Activated naive CD4-positive, alpha-beta T cell treated with anti-CD3 and anti-CD28 coated beads for 36 hours (primary cell): Measurements from ENCODE around the gene SCFD2. TPM values are rescaled to one million over a fixed set of nuclear protein-coding genes. Genes with fewer than 3 reads are reported as not detected.

ENCODE experiments used
- CTCF ChIA-PET: fragments of 350-600 bp; sonication (Branson Sonifier 250); formaldehyde crosslinking; loops from one replicate; lab custom pipeline; 2021; ENCODE audit warnings: antibody characterized with exemption; lab: Charles Lee
- DNase-seq: peaks from one replicate; pipeline ENCODE4 v3.0.0-alpha.2; 2020
- H3K27ac Mint-ChIP-seq: one replicate; pipeline ENCODE4 v1.8.0; 2021; ENCODE audit warnings: mild to moderate bottlenecking, mixed read lengths
- H3K27me3 Mint-ChIP-seq: one replicate; pipeline ENCODE4 v1.8.0; 2021; ENCODE audit warnings: low read depth, mixed read lengths
- H3K36me3 Mint-ChIP-seq: one replicate; pipeline ENCODE4 v1.8.0; 2021; ENCODE audit warnings: low read depth, mixed read lengths
- H3K4me1 Mint-ChIP-seq: one replicate; pipeline ENCODE4 v1.8.0; 2021; ENCODE audit warnings: low read depth, mixed read lengths
- H3K4me3 Mint-ChIP-seq: one replicate; pipeline ENCODE4 v1.8.0; 2021; ENCODE audit warnings: mild to moderate bottlenecking, moderate library complexity, mixed read lengths
- H3K9me3 Mint-ChIP-seq: one replicate; pipeline ENCODE4 v1.8.0; 2021; ENCODE audit warnings: mixed read lengths
- intact Hi-C: fragments of 100-400 bp; cut with micrococcal nuclease; formaldehyde crosslinking; loops from one replicate; pipeline ENCODE4 v1.15.1; 2023
- total RNA-seq, 2 experiments: library from RNA; stranded (reverse); gene quantifications; one replicate each; pipeline ENCODE4 v1.2.3, GENCODE V29; 2021

The SCFD2 gene
- total RNA-seq, 2 experiments from 2014 or later, result 14.3 to 15.1 TPM

DNA sequence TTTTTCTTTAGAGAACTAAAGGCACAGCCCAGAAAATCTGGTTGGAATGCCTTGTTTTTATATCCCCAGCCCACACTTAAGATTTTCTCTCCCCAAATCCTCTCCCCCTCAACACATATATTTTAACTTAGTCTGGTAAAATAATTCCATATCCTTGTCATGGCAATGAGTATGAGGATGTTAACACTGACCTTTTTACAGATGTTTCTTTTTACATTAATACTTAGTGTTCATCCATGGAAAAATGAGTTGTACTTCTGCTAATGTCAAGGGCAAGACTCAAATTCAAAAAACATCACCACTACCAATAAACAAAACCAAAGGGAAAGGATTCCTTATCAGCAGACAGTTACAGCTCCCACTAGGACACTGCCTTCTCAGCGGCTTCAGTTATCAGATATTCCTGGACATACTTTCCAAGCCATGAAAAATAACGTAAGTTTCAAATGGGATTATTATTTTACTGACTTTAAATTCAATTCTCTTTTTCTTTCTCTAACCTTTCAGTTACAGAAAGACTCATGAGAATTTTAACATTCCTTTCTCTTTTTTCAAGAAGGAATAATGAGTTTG is 420.4 kb downstream of the SCFD2 start:
- H3K27me3 Mint-ChIP-seq, result no peaks in the 10 kb centered on the region
- no peaks in the 10 kb centered on the region for H3K9me3 Mint-ChIP-seq
- no peak for DNase-seq
- peaks cover 7% of the 10 kb centered on the region for H3K36me3 Mint-ChIP-seq
- no peak overlapping the region for H3K27ac Mint-ChIP-seq
- intact Hi-C loops, result no loop called here
- no peak overlapping the region for H3K4me3 Mint-ChIP-seq
- CTCF ChIA-PET, result no interaction called here
- H3K4me1 Mint-ChIP-seq, result no peaks in the 10 kb centered on the region

DNA sequence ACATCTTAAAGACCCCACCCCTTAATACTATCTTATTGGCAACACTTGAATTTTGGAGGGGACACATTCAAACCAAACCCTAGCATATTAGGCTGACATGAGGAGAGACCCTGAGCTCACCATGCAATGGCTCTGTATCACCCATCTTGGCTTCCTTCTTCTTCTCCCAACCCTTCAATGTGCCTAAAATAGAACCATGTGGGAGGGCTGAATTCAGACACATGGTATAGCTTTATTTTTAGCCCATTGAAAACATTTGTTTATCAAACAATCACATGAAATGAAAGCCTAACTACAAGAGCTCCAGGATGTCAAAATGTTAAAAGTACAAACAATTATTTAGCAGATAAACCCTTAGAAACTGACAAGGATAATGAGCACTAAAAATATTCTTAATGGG is 422.2 kb downstream of the SCFD2 start:
- no peaks in the 10 kb centered on the region for H3K9me3 Mint-ChIP-seq
- H3K36me3 Mint-ChIP-seq, result peaks cover 2% of the 10 kb centered on the region
- no peak overlapping the region for H3K4me3 Mint-ChIP-seq
- CTCF ChIA-PET, result interaction anchor here (1.2 kb wide), 1 partner anchor 32 kb away, joined by 3 read pairs; no protein-coding TSS in a partner anchor
- intact Hi-C loops, result no loop called here
- no peak for DNase-seq
- no peak overlapping the region for H3K27ac Mint-ChIP-seq
- no peaks in the 10 kb centered on the region for H3K27me3 Mint-ChIP-seq
- H3K4me1 Mint-ChIP-seq, result no peaks in the 10 kb centered on the region

DNA sequence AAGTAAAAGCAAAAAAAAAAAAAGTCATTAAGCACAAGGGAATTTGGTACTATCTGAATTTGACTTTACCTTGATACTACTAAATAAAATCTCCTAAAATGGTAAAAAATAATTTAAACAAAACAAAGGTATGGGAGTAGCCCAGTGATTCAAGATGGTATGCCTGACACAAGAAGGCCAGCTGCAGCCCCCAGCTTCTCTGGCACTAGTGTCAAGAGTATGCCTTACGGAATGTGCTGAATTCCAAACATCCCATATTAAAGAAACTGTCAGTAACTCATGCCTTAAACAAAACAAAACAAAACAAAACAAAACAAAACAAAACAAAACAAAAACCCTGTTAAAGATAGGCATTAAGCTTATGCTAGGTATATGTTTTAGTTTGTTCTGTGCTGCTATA is 422.9 kb downstream of the SCFD2 start:
- CTCF ChIA-PET, result interaction anchor here (0.6 to 1.2 kb wide), 2 partner anchors 14 to 31 kb away, joined by 3 read pairs; no protein-coding TSS in a partner anchor
- no peaks in the 10 kb centered on the region for H3K27me3 Mint-ChIP-seq
- no peaks in the 10 kb centered on the region for H3K4me1 Mint-ChIP-seq
- DNase-seq, result no peak
- peaks cover 2% of the 10 kb centered on the region for H3K36me3 Mint-ChIP-seq
- H3K9me3 Mint-ChIP-seq, result no peaks in the 10 kb centered on the region
- H3K27ac Mint-ChIP-seq, result no peak overlapping the region
- intact Hi-C loops, result no loop called here
- H3K4me3 Mint-ChIP-seq, result no peak overlapping the region

DNA sequence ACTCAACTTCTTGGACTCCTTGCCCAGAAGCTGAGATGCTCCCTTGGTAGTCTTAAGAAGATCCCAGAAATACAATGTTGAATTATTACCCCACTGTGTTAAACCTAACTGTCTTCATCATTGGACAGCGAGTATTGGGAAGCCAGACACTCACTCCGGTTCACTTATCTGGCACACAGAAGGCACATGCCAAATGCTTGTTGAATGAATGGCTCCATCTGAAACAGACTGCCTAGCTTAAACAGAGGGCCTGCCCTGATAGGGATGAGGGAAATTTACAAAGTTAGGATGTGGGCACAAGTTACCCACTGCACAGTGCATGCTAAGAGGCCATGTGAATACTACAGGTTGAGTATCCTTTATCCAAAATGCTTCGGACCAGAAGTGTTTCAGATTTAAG is 424.4 kb downstream of the SCFD2 start:
- no peak overlapping the region for H3K4me3 Mint-ChIP-seq
- CTCF ChIA-PET, result interaction anchor here (1.0 kb wide), 1 partner anchor 9 kb away, joined by 3 read pairs; no protein-coding TSS in a partner anchor
- intact Hi-C loops, result no loop called here

DNA sequence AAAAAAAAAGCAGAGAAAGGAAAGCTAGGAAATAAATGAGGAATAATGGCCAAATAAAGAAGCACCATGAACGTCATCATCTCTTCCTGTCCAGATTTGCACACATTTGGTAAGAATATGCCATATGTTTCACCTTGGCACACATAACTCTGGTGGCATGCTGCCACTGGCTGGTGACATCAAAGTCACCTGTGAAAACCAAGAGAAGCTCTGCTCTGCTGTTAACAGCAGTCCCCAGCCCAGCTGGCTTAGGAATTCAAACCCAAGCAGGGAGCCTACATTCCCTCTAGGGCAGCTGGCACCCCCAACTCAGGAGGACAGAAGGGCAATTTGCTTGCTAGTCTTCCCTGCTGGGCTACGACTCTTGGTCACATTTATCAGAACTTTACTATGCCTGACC is 426.1 kb downstream of the SCFD2 start:
- Mint-ChIP-seq H3K36me3 (peaks cover 10% of the 10 kb centered on the region), H3K9me3 (no peaks in the 10 kb centered on the region), H3K27me3 (no peaks in the 10 kb centered on the region), H3K4me3 (no peak overlapping the region), H3K27ac (no peak overlapping the region), H3K4me1 (no peaks in the 10 kb centered on the region)
- intact Hi-C loops, result no loop called here
- no peak for DNase-seq
- CTCF ChIA-PET, result no interaction called here

More for the DNA sequence above, 424.4 kb downstream of the SCFD2 start:
- Mint-ChIP-seq H3K9me3 (no peaks in the 10 kb centered on the region), H3K27ac (no peak overlapping the region), H3K36me3 (peaks cover 9% of the 10 kb centered on the region), H3K4me1 (no peaks in the 10 kb centered on the region), H3K27me3 (no peaks in the 10 kb centered on the region)
- DNase-seq, result no peak

DNA sequence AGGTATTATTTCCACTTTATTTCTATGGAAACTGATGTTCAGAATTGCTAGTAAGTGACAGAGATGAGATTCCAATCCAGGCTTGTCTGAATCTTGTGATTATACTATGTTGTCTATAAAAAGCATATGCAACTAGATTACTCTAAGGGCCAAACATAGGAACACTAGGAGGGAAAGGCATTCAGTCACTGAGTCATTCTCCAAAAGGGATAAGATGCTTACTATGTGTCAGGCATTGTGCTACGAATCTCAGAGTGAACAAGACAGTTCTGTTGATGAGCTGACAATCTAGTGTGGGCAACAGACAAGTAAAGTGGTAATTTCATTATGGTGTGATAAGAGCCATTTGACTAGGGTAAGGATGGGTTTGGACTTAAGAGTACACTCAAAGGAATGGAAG is 426.5 kb downstream of the SCFD2 start:
- Mint-ChIP-seq H3K36me3 (peaks cover 10% of the 10 kb centered on the region), H3K27me3 (no peaks in the 10 kb centered on the region), H3K9me3 (no peaks in the 10 kb centered on the region), H3K4me3 (no peak overlapping the region), H3K27ac (no peak overlapping the region), H3K4me1 (no peaks in the 10 kb centered on the region)
- CTCF ChIA-PET, result no interaction called here
- no peak for DNase-seq
- intact Hi-C loops, result no loop called here

DNA sequence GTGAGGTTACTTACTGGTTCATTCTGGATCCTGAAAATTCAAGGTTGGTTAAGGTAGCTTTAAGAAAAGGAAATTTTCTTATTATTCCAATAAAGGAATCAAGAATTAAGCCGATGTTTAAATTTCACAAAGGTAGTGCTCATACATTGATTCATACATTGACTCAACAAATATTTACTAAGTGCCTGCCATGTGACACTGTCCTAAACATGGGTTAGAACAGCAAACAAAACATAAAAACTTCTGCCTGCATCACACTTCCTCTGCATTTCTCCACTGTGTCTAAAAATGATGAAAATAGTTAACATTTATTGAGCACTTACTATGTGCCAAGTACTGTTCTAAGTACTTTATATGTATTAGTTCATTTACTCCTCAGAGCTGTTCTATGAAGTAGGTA is 428.0 kb downstream of the SCFD2 start:
- peaks cover 10% of the 10 kb centered on the region for H3K36me3 Mint-ChIP-seq
- CTCF ChIA-PET, result interaction anchor here (0.7 kb wide), 1 partner anchor 249 kb away, joined by 3 read pairs; no protein-coding TSS in a partner anchor
- H3K9me3 Mint-ChIP-seq, result no peaks in the 10 kb centered on the region
- no peak overlapping the region for H3K4me3 Mint-ChIP-seq
- intact Hi-C loops, result no loop called here
- H3K27me3 Mint-ChIP-seq, result no peaks in the 10 kb centered on the region
- no peak overlapping the region for H3K27ac Mint-ChIP-seq
- DNase-seq, result no peak
- H3K4me1 Mint-ChIP-seq, result peaks cover 4% of the 10 kb centered on the region

DNA sequence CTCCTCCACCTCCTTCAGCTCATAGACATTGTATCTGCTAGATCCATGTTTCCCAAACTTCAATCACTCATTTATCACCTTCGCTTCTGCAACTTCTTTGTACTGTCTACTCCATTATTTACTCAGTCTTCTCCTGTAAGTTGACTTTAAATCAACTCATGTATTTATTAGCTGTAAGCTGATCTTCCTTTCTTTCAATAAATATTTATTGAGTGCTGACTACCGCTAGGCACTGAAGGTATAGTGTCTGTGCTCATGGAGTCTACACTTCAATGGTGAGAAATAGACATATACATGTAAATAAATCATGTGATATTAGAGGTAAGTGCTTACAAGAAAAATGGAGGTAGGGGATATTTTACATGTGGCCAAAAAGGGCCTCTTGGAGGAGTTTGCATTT is 429.1 kb downstream of the SCFD2 start:
- no peaks in the 10 kb centered on the region for H3K9me3 Mint-ChIP-seq
- H3K36me3 Mint-ChIP-seq, result peaks cover 10% of the 10 kb centered on the region
- H3K27me3 Mint-ChIP-seq, result no peaks in the 10 kb centered on the region
- CTCF ChIA-PET, result no interaction called here
- intact Hi-C loops, result no loop called here
- H3K27ac Mint-ChIP-seq, result no peak overlapping the region
- peaks cover 4% of the 10 kb centered on the region for H3K4me1 Mint-ChIP-seq
- H3K4me3 Mint-ChIP-seq, result no peak overlapping the region
- DNase-seq, result no peak

DNA sequence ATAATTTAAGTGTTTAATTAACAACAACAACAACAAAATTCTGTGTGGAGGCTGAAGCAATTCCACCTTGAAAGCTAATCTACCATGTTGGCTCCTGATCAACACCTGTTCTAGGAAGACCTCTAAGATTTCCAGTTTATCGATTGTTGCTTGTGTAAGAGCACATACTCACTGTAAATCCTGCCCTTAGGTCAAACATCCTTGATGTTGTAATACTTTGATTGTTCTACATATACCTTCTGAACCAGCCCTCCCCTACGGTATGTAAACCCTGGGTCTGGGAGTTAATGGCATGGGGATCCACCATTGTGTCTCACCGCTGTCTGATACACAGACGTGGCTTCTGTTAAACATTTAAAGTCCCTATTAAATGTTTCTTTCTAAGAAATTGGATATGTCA is 430.5 kb downstream of the SCFD2 start:
- H3K9me3 Mint-ChIP-seq, result no peaks in the 10 kb centered on the region
- CTCF ChIA-PET, result no interaction called here
- intact Hi-C loops, result no loop called here
- no peak for DNase-seq
- H3K27me3 Mint-ChIP-seq, result no peaks in the 10 kb centered on the region
- peaks cover 10% of the 10 kb centered on the region for H3K36me3 Mint-ChIP-seq
- no peak overlapping the region for H3K27ac Mint-ChIP-seq
- H3K4me1 Mint-ChIP-seq, result peaks cover 4% of the 10 kb centered on the region
- H3K4me3 Mint-ChIP-seq, result no peak overlapping the region

DNA sequence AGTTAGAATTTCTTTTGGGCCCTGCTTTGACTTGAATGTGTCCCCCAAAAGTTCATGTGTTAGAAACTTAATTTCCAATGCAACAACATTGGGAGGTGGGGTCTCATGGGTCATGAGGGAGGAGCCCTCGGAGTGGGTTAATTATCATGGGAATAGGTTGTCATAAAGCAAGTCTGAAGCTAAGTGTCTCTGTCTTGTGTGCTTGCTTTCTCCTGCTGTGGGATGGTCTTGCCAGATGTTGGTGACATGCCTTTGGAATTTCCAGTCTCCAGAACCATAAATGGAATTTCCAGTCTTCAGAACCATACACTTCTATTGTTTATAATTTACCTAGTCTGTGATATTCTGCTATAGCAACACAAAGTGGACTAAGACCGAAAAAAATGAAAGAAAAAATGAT is 432.1 kb downstream of the SCFD2 start:
- peaks cover 12% of the 10 kb centered on the region for H3K36me3 Mint-ChIP-seq
- H3K27me3 Mint-ChIP-seq, result no peaks in the 10 kb centered on the region
- no peaks in the 10 kb centered on the region for H3K9me3 Mint-ChIP-seq
- H3K27ac Mint-ChIP-seq, result no peak overlapping the region
- DNase-seq, result no peak
- H3K4me3 Mint-ChIP-seq, result no peak overlapping the region
- H3K4me1 Mint-ChIP-seq, result peaks cover 4% of the 10 kb centered on the region
- CTCF ChIA-PET, result interaction anchor here (0.6 to 1.1 kb wide), 3 partner anchors 22 to 493 kb away, joined by 3 to 5 read pairs (median 5); no protein-coding TSS in a partner anchor
- intact Hi-C loops, result no loop called here

DNA sequence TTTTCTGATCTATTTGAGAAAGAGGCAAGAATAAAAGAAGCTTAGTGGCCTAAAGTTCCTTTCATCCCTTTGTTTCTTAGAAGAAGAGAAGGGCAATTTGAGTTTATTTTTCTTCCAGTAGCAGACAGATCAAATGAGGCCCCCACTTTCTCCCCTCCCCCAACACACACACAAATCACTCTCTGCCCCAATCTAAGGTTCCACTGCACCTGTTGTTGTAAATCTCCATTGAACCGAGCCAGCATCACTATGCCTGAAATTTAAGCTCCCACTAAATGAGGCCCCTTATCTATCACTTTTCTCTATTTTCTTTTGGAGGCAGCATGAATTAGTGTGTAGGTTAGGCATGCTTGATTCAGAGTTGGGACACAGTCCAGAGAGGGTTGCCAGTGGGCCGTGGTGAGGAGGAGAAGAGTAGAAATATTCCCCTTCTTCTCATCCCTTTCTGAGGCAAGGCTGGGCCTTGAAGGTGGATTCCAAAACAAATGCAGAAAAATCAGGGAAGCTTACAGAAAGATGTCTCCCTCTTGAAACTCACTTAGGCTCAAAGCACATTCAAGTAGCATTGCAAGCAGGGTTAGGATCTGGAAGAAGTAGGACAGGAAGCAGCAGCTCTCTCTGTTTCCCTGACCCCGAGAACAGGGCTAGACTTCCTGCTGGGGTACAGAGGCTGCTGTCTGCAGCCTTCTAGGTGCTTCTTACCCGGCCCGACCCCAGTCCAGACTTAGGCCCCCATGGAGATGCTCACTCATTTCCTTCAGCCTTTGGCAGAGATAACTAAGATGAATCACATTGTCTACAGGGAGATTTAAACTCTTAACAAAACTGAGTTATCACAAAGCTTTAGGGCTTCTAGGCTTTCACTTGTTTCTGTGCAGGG is 433.0 kb downstream of the SCFD2 start:
- no peak for DNase-seq
- Mint-ChIP-seq H3K36me3 (peaks cover 12% of the 10 kb centered on the region), H3K9me3 (no peaks in the 10 kb centered on the region), H3K27me3 (no peaks in the 10 kb centered on the region), H3K4me3 (no peak overlapping the region), H3K27ac (no peak overlapping the region), H3K4me1 (peaks cover 4% of the 10 kb centered on the region)
- intact Hi-C loops, result no loop called here
- CTCF ChIA-PET, result interaction anchor here (0.6 to 0.7 kb wide), 3 partner anchors 9 to 698 kb away, joined by 3 to 5 read pairs (median 3); no protein-coding TSS in a partner anchor

DNA sequence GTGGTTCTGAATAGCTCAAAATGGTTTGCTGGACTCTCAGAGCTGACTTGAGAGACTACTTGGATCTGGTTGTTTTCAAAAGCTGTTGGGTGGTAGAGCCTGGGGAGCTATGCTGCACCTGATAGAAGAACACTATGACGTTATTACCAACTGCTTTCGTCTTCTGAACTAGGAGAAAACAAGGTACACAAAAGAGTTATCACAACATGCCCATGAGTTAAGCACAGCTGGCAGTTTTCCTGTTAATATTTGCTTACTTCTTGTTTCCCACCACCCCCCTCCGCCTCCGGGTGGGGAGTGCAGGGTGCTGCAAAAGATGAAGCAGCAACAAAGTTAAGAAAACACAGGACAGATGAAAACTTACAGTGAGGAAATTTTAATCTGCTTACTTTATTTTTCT is 434.6 kb downstream of the SCFD2 start:
- no peak for DNase-seq
- H3K9me3 Mint-ChIP-seq, result no peaks in the 10 kb centered on the region
- no peak overlapping the region for H3K27ac Mint-ChIP-seq
- H3K4me1 Mint-ChIP-seq, result peaks cover 4% of the 10 kb centered on the region
- intact Hi-C loops, result no loop called here
- no peaks in the 10 kb centered on the region for H3K27me3 Mint-ChIP-seq
- peaks cover 4% of the 10 kb centered on the region for H3K36me3 Mint-ChIP-seq
- no peak overlapping the region for H3K4me3 Mint-ChIP-seq
- CTCF ChIA-PET, result interaction anchor here (0.6 kb wide), 1 partner anchor 208 kb away, joined by 3 read pairs; no protein-coding TSS in a partner anchor
